H1 (cell line): Measurements from ENCODE around the gene CLDN34. TPM values are rescaled to one million over a fixed set of nuclear protein-coding genes. Genes with fewer than 3 reads are reported as not detected.

Source experiments
- CTCF ChIA-PET: fragments of 300-600 bp; sonication (Branson Sonifier 250); formaldehyde crosslinking; loops from one replicate; lab custom pipeline; 2021; ENCODE audit not compliant: partially characterized antibody; lab: Charles Lee
- POLR2A ChIA-PET: fragments of 300-600 bp; sonication (Branson Sonifier 250); formaldehyde crosslinking; loops from one replicate; lab custom pipeline; 2021; ENCODE audit warnings: inconsistent platforms; ENCODE audit not compliant: partially characterized antibody; lab: Charles Lee
- DNase-seq, 2 experiments: peaks; one replicate each; pipeline versions ENCODE4 v3.0.0 to v3.0.0-alpha.2; 2010 to 2022; ENCODE audit warnings: low spot score in 2 of 2, low read depth in 1 of 2, mixed read lengths in 1 of 2
- FAIRE-seq: peaks from 2 replicates; lab custom pipeline; 2011; peaks lifted over from hg19 to GRCh38; lab: Jason Lieb, UNC
- H2AFZ ChIP-seq: 2 replicates; pipeline ENCODE4 v1.8.1; 2012; ENCODE audit warnings: low read length, inconsistent platforms
- H2AK5ac ChIP-seq: 2 replicates; pipeline ENCODE4 v1.6.1; 2013; ENCODE audit warnings: low read depth, low read length
- H2BK120ac ChIP-seq: replicated peaks from 2 replicates; pipeline ENCODE3; 2013; ENCODE audit warnings: low read depth, low read length, inconsistent platforms
- H2BK12ac ChIP-seq: 2 replicates; pipeline ENCODE4 v1.6.1; 2013; ENCODE audit warnings: low read depth, low read length
- H2BK15ac ChIP-seq: 2 replicates; pipeline ENCODE4 v1.6.1; 2013; ENCODE audit warnings: low read length
- H2BK20ac ChIP-seq: 2 replicates; pipeline ENCODE4 v1.6.1; 2013; ENCODE audit warnings: low read length
- H2BK5ac ChIP-seq: 2 replicates; pipeline ENCODE4 v1.6.1; 2013; ENCODE audit warnings: low read depth, low read length
- H3K14ac ChIP-seq: 2 replicates; pipeline ENCODE4 v1.6.1; 2013; ENCODE audit warnings: inconsistent platforms; ENCODE audit not compliant: insufficient read length
- H3K18ac ChIP-seq: 2 replicates; pipeline ENCODE4 v1.6.1; 2013; ENCODE audit warnings: low read length; ENCODE audit errors: extremely low read depth
- H3K23ac ChIP-seq: 2 replicates; pipeline ENCODE4 v1.6.1; 2013; ENCODE audit warnings: inconsistent platforms; ENCODE audit not compliant: insufficient read length
- H3K23me2 ChIP-seq: 2 replicates; pipeline ENCODE4 v1.6.1; 2013; ENCODE audit warnings: low read depth, low read length
- H3K27ac ChIP-seq: 2 replicates; pipeline ENCODE4 v1.6.1; 2011; ENCODE audit warnings: low read depth, low read length, inconsistent platforms
- H3K27me3 ChIP-seq, 4 experiments: replicated peaks in 1 of 4; 1 replicate in 1 of 4; 2 replicates in 3 of 4; pipeline versions ENCODE4 v1.6.1 to v1.8.1; 2011 to 2013; ENCODE audit warnings: low read length in 3 of 4, mild to moderate bottlenecking in 3 of 4, inconsistent platforms in 2 of 4, mixed read lengths in 2 of 4, moderate library complexity in 1 of 4; ENCODE audit not compliant: control insufficient read depth in 3 of 4, insufficient read depth in 3 of 4; ENCODE audit errors: extremely low read depth in 1 of 4
- H3K36me3 ChIP-seq, 4 experiments: 2 replicates each; pipeline versions ENCODE4 v1.6.1 to v1.8.1; 2011 to 2013; ENCODE audit warnings: mild to moderate bottlenecking in 4 of 4, low read length in 3 of 4, moderate library complexity in 2 of 4, control low read depth in 1 of 4, inconsistent platforms in 1 of 4; ENCODE audit not compliant: insufficient read depth in 4 of 4, control insufficient read depth in 2 of 4
- H3K4ac ChIP-seq: replicated peaks from 2 replicates; pipeline ENCODE3; 2013; ENCODE audit warnings: low read length, low read depth, mixed read lengths, inconsistent platforms; ENCODE audit not compliant: insufficient read length
- H3K4me1 ChIP-seq, 4 experiments: replicated peaks in 1 of 4; 1 replicate in 1 of 4; 2 replicates in 3 of 4; pipeline versions ENCODE4 v1.6.1 to v1.8.1; 2011 to 2013; ENCODE audit warnings: low read length in 3 of 4, inconsistent platforms in 2 of 4, mixed read lengths in 1 of 4; ENCODE audit not compliant: insufficient read depth in 4 of 4, control insufficient read depth in 3 of 4
- H3K4me2 ChIP-seq, 2 experiments: 2 replicates each; pipeline versions ENCODE4 v1.6.1 to v1.8.1; 2011 to 2013; ENCODE audit warnings: low read depth in 2 of 2, low read length in 2 of 2, control low read depth in 1 of 2, inconsistent platforms in 1 of 2, mild to moderate bottlenecking in 1 of 2; ENCODE audit not compliant: insufficient read depth in 1 of 2
- H3K4me3 ChIP-seq, 4 experiments: fragments of 200-600, 300-600 bp in 1 of 4; sonication (generic), shearing (Covaris generic), sonication (Bioruptor Twin) in 1 of 4; 2 replicates each; pipeline versions ENCODE4 v1.5.1 to v1.8.1; 2011 to 2016; ENCODE audit warnings: low read length in 4 of 4, low read depth in 3 of 4, control low read depth in 2 of 4, inconsistent platforms in 2 of 4, mild to moderate bottlenecking in 2 of 4, mixed read lengths in 1 of 4, moderate library complexity in 1 of 4; ENCODE audit not compliant: insufficient read depth in 2 of 4; ENCODE audit errors: extremely low read depth in 1 of 4
- H3K56ac ChIP-seq: replicated peaks from 2 replicates; pipeline ENCODE3; 2013; ENCODE audit warnings: low read depth, mild to moderate bottlenecking, mixed read lengths, low read length, inconsistent platforms; ENCODE audit not compliant: insufficient read length
- H3K79me1 ChIP-seq: 2 replicates; pipeline ENCODE4 v1.6.1; 2013; ENCODE audit warnings: low read depth, low read length, control low read depth
- H3K79me2 ChIP-seq, 2 experiments: 2 replicates each; pipeline versions ENCODE4 v1.6.1 to v1.8.1; 2012 to 2013; ENCODE audit warnings: low read length in 2 of 2, mild to moderate bottlenecking in 2 of 2, inconsistent platforms in 1 of 2; ENCODE audit not compliant: insufficient read depth in 2 of 2, control insufficient read depth in 1 of 2
- H3K9ac ChIP-seq, 4 experiments: replicated peaks in 1 of 4; 1 replicate in 1 of 4; 2 replicates in 3 of 4; pipeline versions ENCODE4 v1.6.1 to v1.8.1; 2011 to 2013; ENCODE audit warnings: low read depth in 3 of 4, low read length in 3 of 4, control low read depth in 2 of 4, mild to moderate bottlenecking in 2 of 4, moderate library complexity in 2 of 4, inconsistent platforms in 1 of 4; ENCODE audit errors: extremely low read depth in 1 of 4
- H3K9me3 ChIP-seq, 2 experiments: 2 replicates each; pipeline versions ENCODE4 v1.6.1 to v1.8.1; 2012 to 2013; ENCODE audit warnings: mild to moderate bottlenecking in 2 of 2, moderate library complexity in 2 of 2, control low read depth in 1 of 2, inconsistent platforms in 1 of 2, low read depth in 1 of 2, low read length in 1 of 2, mixed read lengths in 1 of 2; ENCODE audit not compliant: insufficient read depth in 2 of 2
- H4K20me1 ChIP-seq, 2 experiments: replicated peaks in 1 of 2; 2 replicates each; pipeline versions ENCODE3 to v1.8.1; 2011 to 2013; ENCODE audit warnings: inconsistent platforms in 2 of 2, low read length in 2 of 2, mild to moderate bottlenecking in 1 of 2; ENCODE audit not compliant: insufficient read depth in 2 of 2, control insufficient read depth in 1 of 2
- H4K5ac ChIP-seq: 2 replicates; pipeline ENCODE4 v1.6.1; 2013; ENCODE audit warnings: low read length, low read depth, mixed read lengths, inconsistent platforms; ENCODE audit not compliant: insufficient read length
- H4K8ac ChIP-seq: 2 replicates; pipeline ENCODE4 v1.8.0; 2013; ENCODE audit warnings: mild to moderate bottlenecking, moderate library complexity, low read length, inconsistent platforms; ENCODE audit not compliant: insufficient read depth; ENCODE audit errors: extremely low read depth
- H4K91ac ChIP-seq: replicated peaks from 2 replicates; pipeline ENCODE3; 2013; ENCODE audit warnings: low read length, mixed read lengths, inconsistent platforms; ENCODE audit not compliant: insufficient read length
- ASH2L ChIP-seq: fragments of 200-600, 300-600 bp; sonication (generic); IDR thresholded peaks from one replicate; pipeline ENCODE4 v1.7.1; 2017; ENCODE audit warnings: low read length
- CREB1 ChIP-seq: IDR thresholded peaks from 2 replicates; pipeline ENCODE4 v1.6.1; 2012; ENCODE audit warnings: inconsistent platforms
- EP300 ChIP-seq, 2 experiments: IDR thresholded peaks; 1 replicate in 1 of 2; 2 replicates in 1 of 2; pipeline ENCODE4 v1.6.1; 2011 to 2012; ENCODE audit warnings: low read depth in 2 of 2, low read length in 2 of 2, mild to moderate bottlenecking in 2 of 2, borderline replicate concordance in 1 of 2, inconsistent platforms in 1 of 2, moderate library complexity in 1 of 2
- GTF2F1 ChIP-seq: IDR thresholded peaks from 2 replicates; pipeline ENCODE4 v1.6.1; 2012; ENCODE audit warnings: low read depth, low read length, improper control_type of control experiment, borderline replicate concordance
- HDAC2 ChIP-seq, 2 experiments: fragments of 300-600 bp in 1 of 2; sonication (generic) in 1 of 2; IDR thresholded peaks; 2 replicates each; pipeline ENCODE4 v1.6.1; 2011 to 2012; ENCODE audit warnings: low read depth in 2 of 2, low read length in 2 of 2, mild to moderate bottlenecking in 2 of 2, moderate library complexity in 2 of 2, borderline replicate concordance in 1 of 2, inconsistent platforms in 1 of 2
- PHF8 ChIP-seq: fragments of 200-600 bp; sonication (generic); conservative IDR thresholded peaks from 2 replicates; pipeline ENCODE4 v1.7.1; 2012; ENCODE audit warnings: low read depth, mild to moderate bottlenecking, inconsistent platforms, low read length, moderate library complexity
- POLR2A ChIP-seq, 2 experiments: IDR thresholded peaks; 1 replicate in 1 of 2; 2 replicates in 1 of 2; pipeline ENCODE4 v1.6.1; 2011; ENCODE audit warnings: low read depth in 2 of 2, low read length in 2 of 2, mild to moderate bottlenecking in 2 of 2; ENCODE audit errors: control extremely low read depth in 1 of 2
- SUZ12 ChIP-seq: fragments of 200-600 bp; sonication (generic); IDR thresholded peaks from 2 replicates; pipeline ENCODE4 v1.6.1; 2012; ENCODE audit warnings: mild to moderate bottlenecking, inconsistent platforms, low read length, moderate library complexity, mixed read lengths
- TAF7 ChIP-seq: optimal IDR thresholded peaks from 2 replicates; pipeline ENCODE3; 2011; ENCODE audit warnings: low read depth, mild to moderate bottlenecking, inconsistent platforms, low read length, moderate library complexity, borderline replicate concordance
- TBP ChIP-seq: IDR thresholded peaks from 2 replicates; pipeline ENCODE4 v1.6.1; 2011; ENCODE audit warnings: low read depth, low read length, improper control_type of control experiment
- TEAD4 ChIP-seq: IDR thresholded peaks from 2 replicates; pipeline ENCODE4 v1.6.1; 2012; ENCODE audit warnings: low read depth, low read length, inconsistent platforms, mixed read lengths
- USF2 ChIP-seq: IDR thresholded peaks from 2 replicates; pipeline ENCODE4 v1.6.1; 2011; ENCODE audit warnings: low read length, improper control_type of control experiment
- WGBS, 2 experiments: shearing (Covaris generic) in 1 of 2; methylation state at CpG; one replicate each; pipeline versions ENCODE4 v1.1.6 to v1.1.7; 2013 to 2015; ENCODE audit warnings: low lambda C conversion rate in 2 of 2, mixed read lengths in 2 of 2, inconsistent platforms in 1 of 2, low coverage in 1 of 2, missing lambda C conversion rate in 1 of 2; ENCODE audit not compliant: insufficient replicate concordance in 2 of 2, insufficient coverage in 1 of 2, insufficient read length in 1 of 2; ENCODE audit errors: extremely low coverage in 1 of 2, missing lambda C conversion rate in 1 of 2; 5-methylcytosine and 5-hydroxymethylcytosine counted together
- polyA plus RNA-seq, 7 experiments: library from polyadenylated mRNA; depleted of rRNA in 3 of 7; stranded (reverse) in 5 of 7; unstranded in 2 of 7; fragments of >200 nt in 5 of 7; fragments of 200-250 nt in 2 of 7; gene quantifications; 1 replicate in 5 of 7; 2 replicates in 1 of 7; 4 replicates in 1 of 7; pipeline versions ENCODE4 v1.2.1 to v1.2.3, GENCODE V29; 2011 to 2013; ENCODE audit warnings: missing spikeins in 2 of 7, mixed read lengths in 2 of 7
- total RNA-seq: library from RNA; stranded (reverse); fragmentation: NEBNext Ultra II Directional; extraction: Animal tissue kit (Norgen Biotek cat#: 25700); gene quantifications from 2 replicates; pipeline ENCODE4 v1.2.1, GENCODE V29; 2021

The CLDN34 gene
- total and polyA plus RNA-seq, 2 of the 8 experiments (the other 6 are each of a cell fraction or from before 2014, with no cell fraction given), result 0.26 to 0.50 TPM

GRCh38 chrX:9935436-9935835 lies 31.7 kb upstream of the CLDN34 start:
- H2BK120ac ChIP-seq, result no peak overlapping the region
- FAIRE-seq, result no peak
- 78% methylated on average over 2 of the region's 3 CpGs; no CpG with 5 or more reads in 1 of the 2 experiments for WGBS, 2 experiments
- H4K8ac ChIP-seq, result no peak overlapping the region
- H3K79me2 ChIP-seq, result no peaks in the 10 kb centered on the region
- no peak overlapping the region for H3K23ac ChIP-seq
- H4K20me1 ChIP-seq, result no peaks in the 10 kb centered on the region
- no peak overlapping the region for H2BK20ac ChIP-seq
- H3K79me1 ChIP-seq, result no peaks in the 10 kb centered on the region
- no peak overlapping the region for H4K5ac ChIP-seq
- no peak overlapping the region for H3K4me2 ChIP-seq
- H3K18ac ChIP-seq, result no peak overlapping the region
- H2BK15ac ChIP-seq, result no peak overlapping the region
- no peaks in the 10 kb centered on the region for H3K9me3 ChIP-seq
- no peak overlapping the region for H2AFZ ChIP-seq
- H3K36me3 ChIP-seq, result peaks cover 0 to 13% (median 5%) of the 10 kb centered on the region in 4 experiments; a peak in 4 of 8 replicates
- no peak overlapping the region for H3K14ac ChIP-seq
- no peak overlapping the region for H2BK5ac ChIP-seq
- no peaks in the 10 kb centered on the region for H3K27me3 ChIP-seq
- no peak overlapping the region for H3K56ac ChIP-seq
- H3K4ac ChIP-seq, result no peak overlapping the region
- H2BK12ac ChIP-seq, result no peak overlapping the region
- H3K9ac ChIP-seq, result no peak overlapping the region
- H3K4me1 ChIP-seq, result peaks cover 0 to 8% (median 0%) of the 10 kb centered on the region in 4 experiments; a peak in 1 of 7 replicates
- H3K23me2 ChIP-seq, result no peaks in the 10 kb centered on the region
- no peak for DNase-seq
- H4K91ac ChIP-seq, result no peak overlapping the region
- H2AK5ac ChIP-seq, result no peak overlapping the region
- ChIA-PET POLR2A (no interaction called here), CTCF (no interaction called here)
- H3K4me3 ChIP-seq, result no peak overlapping the region
- H3K27ac ChIP-seq, result no peak overlapping the region
- TF ChIP-seq PHF8 (no peak), ASH2L (no peak), EP300 (IDR thresholded peaks at IDR 0.05; ENCODE audit: borderline replicate concordance in 1 of 2, low read depth in 2 of 2, low read length in 2 of 2) (no peak), GTF2F1 (no peak), POLR2A (IDR thresholded peaks at IDR 0.05; ENCODE audit: control extremely low read depth in 1 of 2, low read depth in 2 of 2, low read length in 2 of 2) (no peak), TBP (no peak), CREB1 (no peak), HDAC2 (IDR thresholded peaks at IDR 0.05; ENCODE audit: borderline replicate concordance in 1 of 2, low read depth in 2 of 2, low read length in 2 of 2) (no peak), USF2 (no peak), TEAD4 (no peak), SUZ12 (no peak), TAF7 (no peak)
